Hematopoietic multipotent progenitor cell (in vitro differentiated cells): ENCODE data around the gene SYN1. TPM values are rescaled to one million over a fixed set of nuclear protein-coding genes. Genes with fewer than 3 reads are reported as not detected.
A peak's percentile ranks its signal among the peaks of the same experiment; 100 is the strongest.

Source experiments
- DNase-seq, 3 donors: peaks; one replicate each; pipeline ENCODE4 v3.0.0-alpha.2; 2011 to 2015; ENCODE audit warnings: low read depth in 2 of 3, low spot score in 2 of 3
- small RNA-seq: library from RNA; depleted of rRNA; stranded (forward); fragments of <200 nt; gene quantifications from one replicate; pipeline ENCODE3, GENCODE V24; 2012
- total RNA-seq: library from RNA; depleted of rRNA; stranded (reverse); fragments of >200 nt; gene quantifications from one replicate; pipeline ENCODE4 v1.2.3, GENCODE V29; 2012

SYN1 gene
- total RNA-seq, 1 donor = 0.27 TPM

DNA sequence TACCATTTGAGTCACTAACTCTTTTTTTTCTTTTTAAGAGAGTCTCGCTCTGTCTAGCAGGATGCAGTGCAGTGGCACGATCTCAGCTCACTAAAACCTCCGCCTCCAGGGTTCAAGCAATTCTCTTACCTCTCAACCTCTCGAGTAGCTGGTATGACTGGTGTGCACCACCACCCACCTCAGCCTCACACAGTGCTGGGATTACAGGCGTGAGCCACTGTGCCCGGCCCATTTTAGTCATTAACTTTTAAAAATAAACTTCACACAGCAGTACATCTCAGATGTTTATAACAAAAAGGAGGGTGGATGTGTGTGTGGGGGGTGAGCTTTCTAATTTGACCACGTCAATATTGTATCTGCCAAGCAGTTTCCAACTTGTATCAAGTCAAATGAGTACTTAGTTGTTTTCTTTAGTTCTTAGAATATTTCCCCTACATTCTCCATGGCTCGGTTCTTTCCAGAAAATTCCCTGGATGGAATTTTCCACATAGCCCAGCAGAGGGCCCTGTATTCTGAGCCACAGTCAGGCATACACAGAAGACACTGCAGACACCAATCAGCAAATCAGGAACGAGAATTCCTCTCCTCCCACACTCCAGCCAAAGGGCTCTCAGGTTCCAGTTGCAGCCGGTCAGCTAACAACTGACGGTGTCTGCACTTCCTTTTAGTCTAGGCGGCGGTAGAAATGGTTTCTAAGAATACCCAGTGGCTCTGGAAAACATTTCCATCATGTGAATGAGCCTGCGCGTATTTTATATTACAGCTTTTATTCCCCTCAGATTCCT lies 78.7 kb downstream of the SYN1 start:
- peak in 1 of 3 donors; percentile 14 for DNase-seq

DNA sequence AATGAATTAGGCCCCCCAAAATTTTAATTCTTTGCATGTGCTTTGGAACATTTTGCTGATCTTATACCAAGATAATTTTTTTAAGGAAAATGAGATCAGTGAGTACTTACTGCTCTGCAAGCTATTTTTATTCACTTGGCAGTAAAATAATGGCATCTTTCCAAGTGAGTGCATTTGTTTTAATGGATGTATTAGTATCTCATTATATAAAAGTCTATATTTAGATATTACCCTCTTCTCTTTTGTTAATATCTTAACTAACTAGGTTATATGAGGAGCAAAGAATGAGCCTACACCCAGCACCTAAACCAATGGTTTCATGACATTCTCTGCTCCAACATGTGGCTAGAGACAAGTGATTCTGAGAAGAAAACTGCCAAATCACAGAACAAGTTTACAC lies 79.8 kb downstream of the SYN1 start:
- no peak for DNase-seq

DNA sequence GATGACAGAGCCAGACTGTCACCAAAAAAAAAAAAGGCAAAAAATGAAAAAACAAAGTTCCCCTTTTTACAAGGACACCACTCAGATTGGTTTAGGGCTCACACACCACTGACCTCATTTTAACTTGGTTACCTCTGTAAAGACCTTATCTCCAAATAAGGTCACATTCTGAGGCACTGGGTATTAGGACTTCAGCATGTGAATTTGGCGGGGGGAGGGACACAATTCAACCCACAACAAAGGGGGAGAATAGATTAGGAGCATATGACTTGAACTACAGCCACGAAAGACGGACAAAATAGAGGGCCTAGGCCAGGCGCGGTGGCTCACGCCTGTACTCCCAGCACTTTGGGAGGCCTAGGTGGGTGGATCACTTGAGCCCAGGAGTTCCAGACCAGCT lies 89.6 kb downstream of the SYN1 start:
- peak in 2 of 3 donors; percentile 33 to 68 for DNase-seq

DNA sequence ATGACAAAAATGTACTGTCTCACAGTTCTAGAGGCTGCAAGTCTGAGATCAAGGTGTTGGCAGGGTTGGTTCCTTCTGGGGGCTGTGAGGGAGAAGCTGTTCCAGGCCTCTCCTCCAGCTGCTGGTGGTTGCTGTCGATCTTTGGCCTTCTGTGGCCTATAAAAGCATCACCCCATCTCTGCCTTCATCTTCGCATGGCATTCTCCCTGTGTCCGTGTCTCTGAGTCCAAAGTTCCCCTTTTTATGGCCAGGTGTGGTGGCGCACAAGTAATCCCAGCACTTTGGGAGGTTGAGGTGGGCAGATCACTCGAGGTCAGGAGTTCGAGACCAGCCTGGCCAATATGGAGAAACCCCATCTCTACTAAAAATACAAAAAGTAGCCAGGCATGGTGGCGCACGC lies 90.1 kb downstream of the SYN1 start:
- no peak for DNase-seq

DNA sequence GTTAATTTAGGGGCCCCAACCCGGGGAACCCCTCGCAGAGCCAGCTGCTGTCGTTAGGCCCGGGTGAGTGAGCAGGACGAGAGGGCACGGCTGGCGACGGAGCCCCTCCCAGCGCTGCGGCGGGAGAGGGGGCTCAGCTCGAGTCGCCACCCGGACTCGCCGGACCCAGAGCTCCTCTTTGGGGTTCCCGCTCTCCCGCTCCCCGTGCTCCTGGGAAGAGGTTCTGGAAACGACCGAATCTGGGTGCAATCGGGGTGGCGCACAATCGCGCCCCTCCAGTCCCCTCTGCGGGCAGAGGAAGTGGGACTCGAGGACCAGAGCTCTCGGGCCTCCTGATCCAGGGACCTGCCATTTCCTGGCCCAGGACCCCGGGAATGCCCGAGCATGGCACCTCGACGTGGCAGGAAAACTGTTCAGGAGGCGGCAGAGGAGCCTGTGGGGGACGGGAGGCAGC lies 95.9 kb downstream of the SYN1 start:
- DNase-seq = no peak

DNA sequence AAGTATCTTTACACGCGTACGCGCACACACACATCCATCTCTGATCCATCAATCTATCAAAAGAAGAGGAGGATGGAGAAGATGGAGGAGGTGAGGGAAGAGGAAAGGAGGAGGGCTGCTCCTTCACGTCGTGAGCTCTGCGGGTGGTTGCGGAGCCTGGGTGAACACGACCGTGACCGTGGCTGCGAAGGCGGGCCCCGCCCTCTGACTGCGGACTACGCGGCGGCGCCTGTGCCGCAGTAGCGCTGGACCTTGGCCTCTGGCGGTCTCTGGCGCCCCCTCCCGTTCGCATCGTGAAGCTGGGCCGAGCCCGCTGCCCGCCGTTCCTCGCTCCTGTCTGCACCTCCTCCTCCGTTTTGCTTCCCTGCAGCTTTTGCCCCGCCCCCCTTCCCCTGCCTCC lies 96.4 kb downstream of the SYN1 start:
- peak; percentile 46 to 68 (median 67) for DNase-seq

Small RNA genes lying within 50 kb of the gene (small RNA-seq; reads per million reads assigned to genes)
- gene MIR4769 = not detected

Other genes starting within 250 kb of the SYN1 start
- gene ZNF157, start 249.3 kb downstream of the SYN1 start, total RNA-seq = 0.54 TPM
- 5.1 TPM for gene ZNF41, start 136.6 kb downstream of the SYN1 start, total RNA-seq
- gene ARAF, start 58.7 kb downstream of the SYN1 start, total RNA-seq = 40.7 TPM
- 43.1 TPM for gene TIMP1, start 37.4 kb downstream of the SYN1 start, total RNA-seq
- 23.7 TPM for gene CFP, start 10.1 kb upstream of the SYN1 start, total RNA-seq
- 25.9 TPM for gene ELK1, start 30.7 kb upstream of the SYN1 start, total RNA-seq
- 257 TPM for gene UXT, start 39.3 kb upstream of the SYN1 start, total RNA-seq
- 3.8 TPM for gene ZNF81, start 217.0 kb upstream of the SYN1 start, total RNA-seq